ENCODE data around the gene EIF1B. TPM values are rescaled to one million over a fixed set of nuclear protein-coding genes. Genes with fewer than 3 reads are reported as not detected.

Gene EIF1B
- total RNA-seq, 6 donors from 2014 or later = 26.2 to 49.1 (median 38.8) TPM

GRCh38 chr3:40306336-40306735, 3.2 kb upstream of the EIF1B start:
- WGBS, 2 donors = 90% methylated on average over 3 of the region's 3 CpGs; no CpG with 5 or more reads in 1 of the 2 donors
- Histone ChIP-seq H3K4me3 (no peak overlapping the region), H3K4me1 (peaks cover 7 to 17% (median 13%) of the 10 kb centered on the region in 4 donors), H3K36me3 (peaks cover 0 to 5% (median 1%) of the 10 kb centered on the region in 4 donors), H3K27ac (no peak overlapping the region), H3K27me3 (no peaks in the 10 kb centered on the region), H3K9me3 (no peaks in the 10 kb centered on the region)
- ATAC-seq (ENCODE audit: low FRiP score in 2 of 2) = no peak
- DNase-seq = no peak
- TF ChIP-seq POLR2A (IDR thresholded peaks at IDR 0.05) (no peak), CTCF (IDR thresholded peaks at IDR 0.05) (no peak), EP300 (IDR thresholded peaks at IDR 0.05) (no peak), POLR2AphosphoS5 (IDR thresholded peaks at IDR 0.05) (no peak)

- peaks cover 15 to 25% (median 21%) of the 10 kb centered on the region in 4 donors for H3K4me1 ChIP-seq
Measured at GRCh38 chr3:40307176-40307575, 2.3 kb upstream of the EIF1B start.

GRCh38 chr3:40308725-40309417, 636 bp upstream of the EIF1B start:
- ATAC-seq (ENCODE audit: low FRiP score in 2 of 2) (no peak), DNase-seq (no peak)
- Histone ChIP-seq H3K36me3 (peaks cover 18 to 31% (median 19%) of the 10 kb centered on the region in 4 donors), H3K4me1 (peaks cover 22 to 40% (median 35%) of the 10 kb centered on the region in 4 donors), H3K9me3 (no peaks in the 10 kb centered on the region), H3K4me3 (peak overlapping the region; percentile 31 to 98 (median 86)), H3K27ac (peak overlapping the region; percentile 96 to 99 (median 98)), H3K27me3 (no peaks in the 10 kb centered on the region)
- 29 to 55% methylated on average over 11 to 20 of the region's 20 CpGs for WGBS, 2 donors
- no peak for TF ChIP-seq POLR2A (IDR thresholded peaks at IDR 0.05)

More at GRCh38 chr3:40307176-40307575, 2.3 kb upstream of the EIF1B start:
- DNase-seq (no peak), ATAC-seq (ENCODE audit: low FRiP score in 2 of 2) (no peak)
- Histone ChIP-seq H3K27ac (no peak overlapping the region), H3K4me3 (no peak overlapping the region), H3K36me3 (peaks cover 6 to 14% (median 9%) of the 10 kb centered on the region in 4 donors), H3K9me3 (no peaks in the 10 kb centered on the region), H3K27me3 (no peaks in the 10 kb centered on the region)
- TF ChIP-seq POLR2A (IDR thresholded peaks at IDR 0.05) (no peak), CTCF (IDR thresholded peaks at IDR 0.05) (no peak), POLR2AphosphoS5 (IDR thresholded peaks at IDR 0.05) (no peak), EP300 (IDR thresholded peaks at IDR 0.05) (no peak)
- WGBS, 2 donors = 79 to 97% methylated on average over 1 of the region's 1 CpG

GRCh38 chr3:40309925-40310695, 603 bp downstream of the EIF1B start:
- Histone ChIP-seq H3K9me3 (no peaks in the 10 kb centered on the region), H3K36me3 (peaks cover 18 to 42% (median 19%) of the 10 kb centered on the region in 4 donors), H3K27ac (peak overlapping the region; percentile 96 to 99 (median 98)), H3K27me3 (no peaks in the 10 kb centered on the region), H3K4me1 (peaks cover 22 to 45% (median 38%) of the 10 kb centered on the region in 4 donors), H3K4me3 (peak overlapping the region; percentile 79 to 98 (median 93))
- peak; percentile 64 to 67 for ATAC-seq (ENCODE audit: low FRiP score in 2 of 2)
- 0 to 1% methylated on average over 36 to 49 of the region's 49 CpGs for WGBS, 2 donors
- TF ChIP-seq EP300 (IDR thresholded peaks at IDR 0.05) = no peak
- TF ChIP-seq POLR2A (IDR thresholded peaks at IDR 0.05) = no peak
- TF ChIP-seq CTCF (IDR thresholded peaks at IDR 0.05) = no peak
- no peak for TF ChIP-seq POLR2AphosphoS5 (IDR thresholded peaks at IDR 0.05)
- DNase-seq = peak; percentile 41 to 93

- Histone ChIP-seq H3K9me3 (no peaks in the 10 kb centered on the region), H3K4me3 (peak overlapping the region; percentile 79 to 98 (median 93)), H3K4me1 (peaks cover 22 to 45% (median 38%) of the 10 kb centered on the region in 4 donors), H3K27ac (peak overlapping the region in 3 of 4 donors; percentile 96 to 99 (median 98)), H3K36me3 (peaks cover 18 to 44% (median 19%) of the 10 kb centered on the region in 4 donors), H3K27me3 (no peaks in the 10 kb centered on the region)
- DNase-seq (no peak), ATAC-seq (ENCODE audit: low FRiP score in 2 of 2) (no peak)
- 6 to 16% methylated on average over 6 of the region's 6 CpGs for WGBS, 2 donors
- TF ChIP-seq CTCF (IDR thresholded peaks at IDR 0.05) = no peak
- TF ChIP-seq EP300 (IDR thresholded peaks at IDR 0.05) = no peak
- TF ChIP-seq POLR2AphosphoS5 (IDR thresholded peaks at IDR 0.05) = no peak
- no peak for TF ChIP-seq POLR2A (IDR thresholded peaks at IDR 0.05)
Measured at GRCh38 chr3:40310705-40311104, 1.2 kb downstream of the EIF1B start.

Measured in upper lobe of left lung (tissue), 6 donors.